NCI-H1417 (cell line): Measurements from ENCODE around the gene FAM228B.
A peak's percentile ranks its signal among the peaks of the same experiment; 100 is the strongest.
"Not testable (repeated sequence)": the region's sequence is repeated elsewhere in the genome, so short reads cannot be mapped to it uniquely, and the experiment has no call there.

Experiments
- DNase-seq, 3 experiments: peaks; one replicate each; lab custom pipeline; 2025; lab: John Stamatoyannopoulos, UW

Gene FAM228B

DNA sequence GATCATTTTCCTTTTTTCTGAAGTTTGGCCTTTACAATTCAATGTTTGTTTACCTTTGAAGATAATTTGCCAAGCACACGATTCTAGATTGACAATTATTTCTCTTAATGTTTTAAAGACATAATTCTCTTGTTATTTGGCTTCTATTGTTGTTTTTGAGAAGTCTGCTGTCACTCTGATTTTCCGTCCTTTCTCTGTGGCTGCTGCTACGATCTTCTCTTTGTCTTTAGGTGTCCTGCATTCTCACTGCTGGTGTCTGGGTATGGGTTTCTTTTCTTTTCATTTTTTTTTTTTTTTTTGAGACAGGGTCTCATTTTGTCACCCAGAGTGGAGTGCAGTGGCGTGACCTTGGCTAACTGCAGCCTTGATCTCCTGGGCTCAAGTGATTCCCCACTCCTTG is 36.4 kb downstream of the FAM228B start:
- no peak for DNase-seq

DNA sequence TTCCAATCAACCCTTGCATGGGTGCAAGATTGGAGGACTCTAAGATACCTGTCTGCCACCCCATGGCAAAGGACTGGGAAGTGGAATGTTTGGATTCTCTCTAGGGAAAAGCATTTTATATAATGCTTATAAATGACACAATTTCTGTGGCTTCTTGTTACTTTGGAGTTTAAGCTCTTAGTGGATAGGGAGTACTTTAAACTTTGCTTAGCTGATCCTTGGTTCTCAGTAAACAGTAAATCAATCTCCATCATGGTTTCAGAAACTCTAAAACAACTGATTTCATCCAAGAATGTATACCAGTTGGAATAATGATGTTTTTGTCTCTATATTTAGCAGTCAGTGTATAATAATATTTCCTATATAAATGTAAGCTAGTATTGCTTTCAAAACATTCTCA is 37.5 kb downstream of the FAM228B start:
- no peak for DNase-seq

DNA sequence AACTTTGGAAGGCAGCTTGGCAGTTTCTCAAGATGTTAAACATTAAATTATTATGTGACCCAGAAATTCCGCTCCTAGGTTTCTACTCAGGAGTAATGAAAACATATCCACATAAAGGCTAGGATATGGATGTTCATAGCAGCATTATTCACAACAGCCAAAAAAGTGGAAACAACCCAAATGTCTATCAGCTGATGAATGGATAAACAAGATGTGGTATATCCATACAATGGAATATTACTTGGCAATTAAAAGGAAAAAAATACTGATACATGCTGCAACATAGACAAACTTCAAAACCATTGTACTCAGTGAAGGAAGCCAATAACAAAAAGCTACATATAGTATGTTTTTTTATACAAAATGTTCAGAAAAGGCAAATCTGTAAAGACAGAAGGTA is 39.2 kb downstream of the FAM228B start:
- DNase-seq, result no peak

DNA sequence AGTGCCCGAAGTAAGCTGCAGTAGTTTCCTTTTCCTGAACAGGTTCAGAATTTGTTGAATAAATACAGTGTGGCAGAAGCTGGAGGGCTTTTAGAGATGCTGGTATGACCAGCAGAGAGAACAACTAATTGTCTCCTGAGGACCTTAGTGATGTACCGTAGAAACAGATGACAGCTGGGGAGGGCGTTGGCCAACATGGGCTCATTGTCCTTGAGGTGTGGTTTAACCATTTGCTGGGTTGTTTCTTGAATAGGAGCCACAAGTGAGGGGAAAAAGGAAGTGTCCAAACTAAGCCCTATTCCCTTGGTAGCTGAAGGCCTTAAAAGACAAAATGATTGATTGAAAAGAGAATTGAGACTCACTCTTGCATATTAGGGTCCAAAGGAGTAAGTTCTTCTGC is 39.9 kb downstream of the FAM228B start:
- no peak for DNase-seq

DNA sequence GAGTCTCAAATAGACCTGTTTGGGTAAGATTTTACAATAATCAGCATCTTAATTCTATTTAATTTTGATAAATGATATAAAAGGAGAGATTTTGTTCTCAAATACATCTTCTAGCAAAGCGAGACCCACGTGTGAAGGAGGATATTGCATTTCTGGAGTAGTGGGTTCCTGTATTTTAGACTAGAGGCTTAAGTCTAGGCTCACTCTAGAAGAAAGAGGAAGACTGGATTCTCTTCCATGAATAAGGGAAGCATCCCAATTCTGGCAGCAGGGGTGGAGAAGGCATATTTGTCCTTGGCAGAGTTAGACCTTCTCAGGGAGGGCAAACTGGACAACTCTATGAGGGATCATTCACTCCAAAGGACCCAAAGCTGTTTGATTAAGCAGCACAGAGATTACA is 40.3 kb downstream of the FAM228B start:
- no peak for DNase-seq

DNA sequence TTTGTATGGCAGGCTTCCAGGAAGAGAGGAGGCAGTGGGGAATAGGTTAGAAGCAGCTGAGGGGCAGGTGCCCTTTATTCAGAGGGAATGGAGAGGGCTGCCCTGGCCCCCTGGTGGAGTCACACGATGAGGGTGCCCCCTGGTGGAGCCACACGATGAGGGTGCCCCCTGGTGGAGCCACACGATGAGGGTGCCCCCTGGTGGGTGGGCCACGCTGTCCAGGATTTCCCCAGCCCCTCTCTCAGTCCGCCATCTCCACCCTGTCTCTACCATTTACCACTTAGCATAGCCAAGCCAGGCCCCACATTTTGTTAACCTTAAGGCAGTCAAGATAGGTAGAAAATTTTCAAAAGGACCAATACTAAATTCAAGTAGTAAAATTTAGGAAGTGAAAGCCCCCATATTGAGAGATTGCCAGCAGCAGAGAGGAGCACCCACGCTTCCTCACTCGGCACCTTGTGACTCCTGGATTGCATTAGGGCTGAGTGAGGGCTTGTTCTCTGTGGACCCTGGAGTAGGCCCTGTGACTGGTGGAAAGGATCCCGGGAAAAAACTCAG is 41.2 kb downstream of the FAM228B start:
- DNase-seq, result no peak

DNA sequence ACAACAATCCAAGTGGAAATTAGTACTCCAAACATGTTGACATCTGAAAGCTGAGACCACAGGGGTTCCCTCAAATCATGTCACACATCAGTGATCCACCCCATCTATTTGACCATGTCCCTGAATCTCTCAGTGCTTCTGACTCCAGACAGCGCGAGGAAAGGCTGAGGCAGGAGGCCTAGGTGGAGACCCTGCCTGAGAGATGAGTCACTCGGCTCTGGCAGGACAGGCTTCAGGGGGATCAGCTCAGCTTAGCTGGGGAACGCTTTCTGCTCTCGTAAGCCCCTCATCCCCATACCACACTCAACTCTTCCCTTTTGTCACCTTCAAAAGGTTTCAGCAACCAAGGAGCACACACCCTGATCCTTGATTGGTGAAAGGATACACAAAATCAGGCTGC is 45.8 kb downstream of the FAM228B start:
- no peak for DNase-seq

DNA sequence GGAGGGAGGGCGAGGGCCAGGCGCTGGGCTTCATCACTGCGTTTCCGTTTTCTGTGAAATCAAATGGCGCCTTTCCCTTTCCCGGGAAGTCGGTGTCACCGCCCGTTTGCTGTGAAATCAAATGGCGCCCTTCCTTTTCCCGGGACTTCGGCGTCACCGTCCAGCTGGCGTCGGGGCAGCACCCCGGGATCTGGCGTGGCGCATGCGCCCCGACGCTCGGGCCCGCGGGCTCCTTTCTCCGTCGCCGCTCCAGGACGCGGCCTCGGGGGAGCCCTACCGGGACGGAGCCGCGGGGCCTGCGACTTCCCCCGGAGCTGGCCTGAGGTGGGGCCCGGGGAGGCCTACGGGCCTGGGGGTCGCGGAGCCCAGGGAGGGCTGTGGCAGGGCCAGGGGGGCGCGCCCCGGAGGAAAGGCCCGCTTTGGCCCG is 51.6 kb downstream of the FAM228B start, which contains the start of gene FAM228A:
FAM228A (plus strand) TSS at position 203 of the 427 bp plus-strand sequence. CDS start 428 bp downstream, outside the sequence.
- DNase-seq, result no peak

DNA sequence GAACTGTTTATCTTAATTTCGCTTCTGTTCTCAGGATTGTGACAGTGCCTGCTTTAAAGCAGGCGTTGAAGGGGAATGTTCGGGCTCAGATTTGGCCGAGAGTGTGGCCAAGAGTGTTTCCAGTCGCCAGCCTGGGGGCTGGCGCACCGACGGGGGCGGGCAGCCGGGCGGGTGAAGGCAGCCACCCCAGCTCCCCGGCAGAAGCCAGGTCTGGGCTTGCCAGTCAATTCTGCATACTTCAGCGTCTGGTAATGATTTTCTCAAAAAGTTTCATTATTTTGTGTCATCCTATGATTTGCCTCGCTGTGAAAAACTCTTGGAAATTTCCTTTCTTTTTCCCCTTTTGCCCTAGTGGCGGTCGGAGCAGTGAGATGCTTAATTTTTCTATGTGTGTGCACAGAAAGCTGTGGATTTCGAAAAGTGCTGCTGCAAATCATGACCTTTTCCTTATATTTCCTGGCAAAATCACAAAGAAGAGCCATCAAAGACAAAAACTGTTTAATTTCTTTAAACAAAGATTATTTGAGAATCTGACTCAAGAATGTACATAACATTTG is 52.4 kb downstream of the FAM228B start:
- no peak for DNase-seq

DNA sequence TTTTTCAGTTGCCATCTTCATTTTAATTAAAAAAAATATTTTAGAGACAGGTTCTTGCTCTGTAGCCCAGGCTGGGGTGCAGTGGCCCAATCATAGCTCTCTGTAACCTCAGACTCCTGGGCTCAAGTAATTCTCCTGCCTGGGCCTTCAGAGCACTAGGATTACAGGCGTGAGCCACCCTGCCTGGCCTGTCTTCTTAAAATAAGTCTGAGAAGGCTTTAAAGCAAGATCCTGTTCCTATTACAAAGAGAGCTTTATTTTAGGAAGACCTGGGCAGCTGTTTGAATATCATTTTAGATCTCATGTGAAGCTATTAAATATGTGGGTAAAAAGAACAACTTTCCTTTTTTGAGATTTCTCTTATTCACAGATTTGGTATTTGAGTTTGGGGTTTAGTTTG is 53.1 kb downstream of the FAM228B start:
- no peak for DNase-seq

DNA sequence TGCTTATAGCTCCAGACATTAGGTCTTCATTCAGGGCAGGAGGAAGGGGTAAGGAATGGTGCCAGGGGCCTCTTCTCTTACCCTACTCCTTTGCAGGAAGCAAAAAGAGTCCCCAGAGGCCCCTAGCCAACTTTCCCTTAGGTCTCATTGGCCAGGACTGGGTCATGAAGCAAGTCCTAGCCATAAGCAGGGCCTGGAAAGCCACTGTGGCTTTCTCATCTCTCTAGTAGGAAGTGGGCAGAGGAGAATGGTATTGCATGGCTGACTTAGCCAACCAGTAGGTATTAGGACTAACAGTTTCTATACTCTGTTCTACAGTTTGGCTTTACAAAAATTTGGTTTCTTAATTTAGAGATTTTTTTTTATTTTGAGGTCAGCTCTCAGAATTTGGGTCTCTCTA is 56.4 kb downstream of the FAM228B start:
- DNase-seq, result no peak

DNA sequence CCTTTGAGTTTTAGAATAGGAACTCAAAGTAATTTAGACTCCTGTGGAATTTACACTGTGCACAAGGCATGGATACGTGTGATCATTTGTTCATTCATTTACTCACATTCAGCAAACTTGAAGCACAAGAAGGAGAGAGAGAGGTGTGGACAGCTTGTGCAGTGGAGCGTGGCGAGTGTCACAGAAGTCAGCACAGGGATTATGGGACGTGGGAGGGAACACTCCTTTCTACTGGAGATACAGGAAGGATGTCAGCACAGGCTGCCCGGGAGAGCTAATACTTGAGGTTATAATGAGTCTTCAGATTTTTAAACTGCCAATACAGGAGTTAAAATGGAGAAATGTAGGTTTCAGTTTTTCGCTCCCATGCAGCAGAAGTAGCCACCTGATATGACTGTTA is 58.6 kb downstream of the FAM228B start:
- DNase-seq, result peak in 1 of 3 experiments; percentile 34

DNA sequence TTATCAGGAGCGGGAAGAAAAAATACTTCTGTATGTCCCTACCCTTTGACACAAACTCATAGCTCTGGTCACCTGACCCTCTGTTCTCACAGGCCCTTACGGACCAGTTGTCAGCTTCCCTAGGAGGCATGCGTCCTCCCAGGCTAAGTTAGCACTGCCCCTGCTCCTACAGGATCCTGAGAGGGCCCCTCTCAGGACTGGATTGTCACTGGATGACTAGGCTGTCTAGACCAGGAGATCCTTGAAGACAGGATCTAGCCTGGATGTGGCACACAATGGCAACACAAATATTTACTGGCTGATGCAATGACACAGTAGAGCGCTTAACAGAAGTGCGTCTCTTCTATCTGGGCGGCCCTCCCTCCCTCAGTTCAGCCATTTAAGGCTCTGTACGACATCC is 59.2 kb downstream of the FAM228B start:
- DNase-seq, result peak in 1 of 3 experiments; percentile 52

DNA sequence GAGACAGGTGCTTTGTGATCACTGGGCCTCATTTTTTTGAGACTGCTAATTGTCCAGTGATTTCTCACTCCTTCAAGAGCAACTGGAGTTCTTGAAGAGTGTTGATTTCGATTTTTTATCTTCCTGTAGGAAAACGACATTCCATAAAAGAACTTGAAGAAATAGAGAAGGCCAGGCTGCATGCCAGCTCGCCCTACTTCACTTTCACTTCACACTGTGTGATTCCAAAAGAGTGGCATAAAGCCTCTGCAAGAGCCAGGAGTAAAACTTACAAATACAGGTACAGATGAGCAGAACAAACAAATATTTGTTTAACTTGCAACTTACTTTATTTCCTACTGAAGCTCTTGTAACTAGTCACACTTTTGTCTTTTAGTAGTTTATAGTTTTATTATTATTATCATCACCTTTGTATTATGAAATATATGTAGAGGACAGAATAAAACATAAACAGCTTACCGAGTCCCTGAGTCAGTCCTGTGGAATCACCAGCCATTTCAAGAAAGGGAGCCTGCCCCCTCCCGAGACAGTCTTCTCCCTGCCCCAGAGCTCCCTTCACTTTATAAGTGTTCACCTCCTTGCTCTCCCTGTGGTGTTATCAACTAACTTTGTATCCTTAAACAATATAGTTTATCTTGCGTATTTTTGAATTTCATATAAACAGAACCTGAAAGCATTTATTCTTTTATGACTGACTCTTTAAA is 60.2 kb downstream of the FAM228B start:
- no peak for DNase-seq

DNA sequence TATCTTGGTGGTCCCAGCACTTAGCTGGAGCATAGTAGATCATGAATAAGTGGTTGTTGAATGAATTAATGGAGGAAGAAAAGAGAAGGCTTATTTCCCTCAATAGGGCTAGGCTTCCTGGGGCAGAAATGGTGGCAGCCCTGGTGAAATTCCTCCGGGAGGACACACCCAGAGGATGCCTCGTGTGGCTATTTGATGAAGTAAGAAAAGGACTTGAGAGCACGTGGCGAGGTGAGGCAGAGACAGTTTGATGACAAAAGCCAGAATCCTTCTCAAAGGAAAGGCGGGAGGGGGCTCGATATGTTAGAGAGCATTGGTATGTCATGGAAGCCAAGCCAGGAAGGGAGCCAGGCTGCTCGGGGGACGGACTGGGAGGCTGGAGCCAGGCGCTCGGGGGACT is 66.3 kb downstream of the FAM228B start:
- DNase-seq, result no peak

DNA sequence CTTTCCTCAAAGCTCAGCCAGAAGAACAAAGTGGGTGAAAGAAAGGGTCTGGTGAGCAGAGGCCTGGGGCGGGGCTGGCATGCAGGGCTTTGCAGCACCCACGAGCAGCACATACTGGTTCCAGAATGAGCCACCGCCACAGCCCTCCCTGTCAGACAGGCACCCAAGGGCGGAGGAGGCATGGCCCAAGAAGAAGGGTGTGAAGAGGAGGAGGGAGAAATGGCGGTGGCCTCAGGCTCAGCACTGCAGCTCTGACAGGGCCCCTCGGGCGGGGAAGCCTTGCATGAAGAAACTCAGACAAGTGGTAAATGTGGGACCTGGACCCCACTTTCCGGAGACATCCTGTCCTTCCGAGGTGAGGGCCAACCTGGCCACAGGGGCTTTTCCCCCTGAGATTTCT is 67.2 kb downstream of the FAM228B start:
- no peak for DNase-seq

DNA sequence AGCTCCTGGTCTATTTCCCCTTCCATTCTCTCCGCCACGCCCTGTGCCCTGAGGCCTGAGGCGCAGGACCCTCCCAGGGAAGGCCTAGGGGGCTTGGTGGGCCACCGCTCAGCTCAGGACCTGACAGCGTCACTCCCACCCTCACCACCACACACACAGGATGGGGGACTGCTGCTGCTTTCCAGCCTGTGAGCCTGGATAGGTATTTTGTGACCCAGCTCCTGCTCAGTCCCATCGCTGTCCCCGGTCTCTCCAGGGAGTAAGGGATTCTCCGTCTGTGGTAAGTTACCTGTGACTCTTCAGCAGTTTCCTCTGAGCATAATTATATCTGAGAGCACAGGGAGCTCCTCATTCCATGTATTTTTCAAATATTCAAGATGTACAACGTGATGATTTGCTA is 67.9 kb downstream of the FAM228B start:
- no peak for DNase-seq

DNA sequence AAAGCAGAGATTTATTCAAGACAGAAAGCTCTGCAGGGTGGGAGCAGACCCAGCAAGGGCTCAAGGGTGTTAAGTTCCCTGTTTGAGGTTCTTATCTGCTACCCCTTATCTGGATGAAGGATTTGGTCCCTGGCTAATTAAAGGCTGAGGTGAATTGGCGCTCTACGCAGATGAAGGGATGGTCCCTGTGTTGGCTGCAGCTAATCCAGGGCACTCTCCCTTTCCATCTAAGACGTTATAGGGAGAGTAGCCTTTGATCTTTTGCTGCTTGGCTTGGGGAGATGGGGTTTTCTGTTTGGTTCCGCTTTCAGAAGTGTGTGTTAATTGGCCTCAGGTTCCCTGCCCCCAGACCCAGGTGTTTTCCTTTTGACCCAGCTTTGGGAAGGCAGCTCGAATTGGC is 68.6 kb downstream of the FAM228B start:
- no peak for DNase-seq

DNA sequence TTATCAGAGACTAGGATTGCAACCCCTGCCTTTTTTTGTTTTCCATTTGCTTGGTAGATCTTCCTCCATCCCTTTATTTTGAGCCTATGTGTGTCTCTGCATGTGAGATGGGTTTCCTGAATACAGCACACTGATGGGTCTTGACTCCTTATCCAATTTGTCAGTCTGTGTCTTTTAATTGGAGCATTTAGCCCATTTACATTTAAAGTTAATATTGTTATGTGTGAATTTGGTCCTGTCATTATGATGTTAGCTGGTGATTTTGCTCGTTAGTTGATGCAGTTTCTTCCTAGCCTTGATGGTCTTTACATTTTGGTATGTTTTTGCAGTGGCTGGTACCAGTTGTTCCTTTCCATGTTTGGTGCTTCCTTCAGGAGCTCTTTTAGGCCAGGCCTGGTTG is 73.9 kb downstream of the FAM228B start:
- DNase-seq, result not testable (repeated sequence)

DNA sequence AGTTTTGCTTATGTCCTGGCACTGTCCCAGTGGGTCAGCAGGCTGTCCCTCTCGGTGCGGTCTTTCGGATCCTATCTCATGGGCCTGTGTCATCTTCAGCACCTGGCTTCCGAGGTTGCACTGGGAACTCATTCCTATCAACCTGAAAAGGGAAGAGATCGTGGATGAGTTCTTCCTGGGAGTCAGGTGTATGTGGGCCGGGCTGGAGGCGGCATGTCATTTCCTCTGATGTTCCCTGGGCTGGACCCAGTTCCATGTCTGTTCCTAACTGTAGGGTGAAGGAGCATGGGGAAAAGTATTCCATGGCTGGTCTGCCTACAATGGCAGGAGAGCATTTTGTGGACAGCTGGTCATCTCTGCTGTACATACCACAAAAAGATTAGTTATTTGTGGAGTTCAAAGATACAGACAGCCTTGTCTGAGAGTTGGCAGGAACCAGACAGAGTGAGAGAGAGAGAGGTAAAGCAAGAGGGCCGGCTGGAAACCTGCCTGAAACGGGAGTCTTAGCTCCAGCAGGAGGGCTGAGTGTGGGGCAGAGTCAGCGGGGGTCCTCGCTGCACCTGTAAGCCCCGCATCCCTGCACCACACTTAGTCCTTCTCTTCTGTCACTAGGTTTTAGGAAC is 76.8 kb downstream of the FAM228B start:
- no peak for DNase-seq

DNA sequence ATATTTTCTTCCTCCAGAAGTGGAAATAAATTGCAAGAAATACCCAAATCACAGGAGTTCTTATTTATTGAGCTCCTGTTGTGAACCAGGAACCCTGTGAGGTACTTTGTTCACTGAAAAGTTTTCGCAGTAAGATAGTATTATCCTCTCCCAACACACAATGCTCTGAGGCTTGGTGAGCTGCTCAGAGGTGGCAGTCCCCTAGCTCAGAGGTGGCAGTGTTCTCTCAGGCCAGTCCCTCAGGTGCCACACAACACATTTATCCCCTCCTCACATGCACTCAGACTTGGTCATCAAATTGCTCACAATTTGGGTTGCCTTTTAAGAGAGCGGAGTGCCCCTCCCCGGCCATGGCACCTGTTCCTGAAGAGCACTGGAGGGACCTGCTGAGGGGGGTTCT is 77.5 kb downstream of the FAM228B start:
- no peak for DNase-seq

DNA sequence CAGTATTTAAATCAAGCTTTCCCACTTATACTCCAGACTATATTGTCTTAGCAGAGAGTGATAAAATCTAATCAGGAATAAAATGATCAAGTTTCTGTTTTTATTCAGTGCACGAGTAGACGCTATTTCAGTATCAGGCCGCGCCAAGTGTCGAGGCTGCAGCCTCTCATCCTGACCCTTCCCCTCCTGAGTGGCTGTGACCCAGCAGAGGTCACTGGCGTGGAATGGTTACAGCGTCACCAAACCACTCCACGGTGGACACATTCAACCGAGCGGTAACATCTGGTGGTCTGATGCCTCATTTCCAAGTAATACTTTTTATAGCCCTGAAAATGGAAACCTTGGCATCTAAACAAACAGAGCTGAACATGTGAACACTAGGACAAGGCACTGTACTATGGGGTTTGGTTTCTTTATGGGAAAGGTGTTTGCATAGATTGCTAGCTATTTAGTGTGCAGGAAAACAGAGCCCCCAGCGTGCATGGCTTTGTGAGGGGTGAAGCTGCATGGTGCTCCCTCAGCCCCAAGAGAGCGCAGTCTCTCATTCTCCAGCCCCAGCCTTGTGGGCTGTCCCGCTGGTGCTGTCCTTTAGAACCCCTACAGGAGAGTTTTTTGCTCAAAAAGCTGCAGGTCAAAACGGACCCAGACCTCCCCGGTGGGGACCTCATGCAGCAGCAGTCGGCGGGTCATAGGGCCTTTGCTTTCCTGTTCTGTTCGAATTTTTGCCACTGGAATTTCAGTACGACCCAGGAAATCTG is 79.9 kb downstream of the FAM228B start:
- no peak for DNase-seq

DNA sequence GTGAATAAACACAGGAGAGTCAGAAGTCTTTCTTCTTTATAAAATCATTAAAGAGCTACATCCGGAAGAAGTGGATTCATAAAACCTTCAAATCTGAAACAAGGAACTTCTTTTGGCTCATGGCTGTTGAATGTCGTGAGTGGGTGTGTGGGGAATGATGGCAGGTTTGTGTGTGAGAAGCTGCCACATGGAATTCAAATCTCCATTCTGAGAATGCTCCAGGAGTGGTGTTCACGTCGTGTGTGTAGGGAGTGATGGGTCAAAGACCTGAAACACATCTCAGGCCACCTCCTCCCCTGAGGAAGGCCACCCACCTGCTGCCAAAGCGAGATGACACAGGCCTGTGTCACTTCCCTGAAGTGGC is 80.5 kb downstream of the FAM228B start:
- DNase-seq, result no peak
